Activated naive CD4-positive, alpha-beta T cell (primary cell): ENCODE results near the gene DNAH3.
"Not testable (repeated sequence)": the region's sequence is repeated elsewhere in the genome, so short reads cannot be mapped to it uniquely, and the experiment has no call there.

ENCODE experiments used
- DNase-seq, 4 experiments: peaks; one replicate each; lab custom pipeline; 2025; lab: John Stamatoyannopoulos, UW

The DNAH3 gene

GRCh38 chr16:21070564-21070963 is 80.1 kb downstream of the DNAH3 start:
- DNase-seq = no peak

DNA sequence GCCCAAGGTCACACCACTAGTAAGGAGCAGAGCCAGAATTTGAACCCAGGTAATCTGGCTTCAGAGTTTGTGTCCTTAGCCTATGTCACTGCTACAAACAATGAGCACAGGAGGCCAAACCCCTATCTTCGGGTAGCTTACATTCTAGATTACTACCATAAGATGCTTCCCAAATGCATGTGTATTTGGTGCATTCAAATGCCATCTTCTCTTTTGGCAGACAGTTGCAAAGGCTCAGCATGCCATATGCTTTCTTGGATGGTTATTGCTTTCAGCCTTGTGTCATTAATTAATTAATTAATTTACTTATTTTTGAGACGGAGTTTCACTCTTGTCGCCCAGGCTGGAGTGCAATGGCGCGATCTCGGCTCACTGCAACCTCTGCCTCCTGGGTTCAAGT is 80.7 kb downstream of the DNAH3 start:
- DNase-seq = no peak

GRCh38 chr16:21064203-21064602 is 86.4 kb downstream of the DNAH3 start:
- DNase-seq = no peak

- not testable (repeated sequence) for DNase-seq
Measured at GRCh38 chr16:21063314-21063713, 87.3 kb downstream of the DNAH3 start.

DNA sequence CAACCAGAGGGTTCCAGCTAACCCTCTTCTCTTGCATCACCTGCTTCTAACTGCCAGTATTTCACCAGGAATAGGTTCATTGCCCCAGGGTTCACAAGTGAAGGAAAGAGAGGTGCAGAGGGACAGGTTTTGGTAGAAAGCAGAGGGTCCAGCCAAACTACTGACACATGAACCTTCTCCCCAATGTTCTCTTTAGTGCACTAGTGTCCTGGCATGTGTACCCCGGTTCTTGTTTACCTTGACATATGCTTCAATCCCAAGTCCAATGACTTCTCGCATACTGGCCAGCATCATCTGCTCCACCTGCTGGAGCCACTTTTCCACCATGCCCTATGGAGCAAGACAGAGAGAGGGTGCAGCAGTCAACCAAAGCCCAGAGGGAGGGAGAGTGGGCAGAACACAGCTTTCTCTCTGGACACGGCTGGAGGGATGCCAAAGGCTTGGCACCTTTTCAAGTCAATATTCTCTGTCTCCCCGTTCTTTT is 90.6 kb downstream of the DNAH3 start:
- DNase-seq = no peak

DNA sequence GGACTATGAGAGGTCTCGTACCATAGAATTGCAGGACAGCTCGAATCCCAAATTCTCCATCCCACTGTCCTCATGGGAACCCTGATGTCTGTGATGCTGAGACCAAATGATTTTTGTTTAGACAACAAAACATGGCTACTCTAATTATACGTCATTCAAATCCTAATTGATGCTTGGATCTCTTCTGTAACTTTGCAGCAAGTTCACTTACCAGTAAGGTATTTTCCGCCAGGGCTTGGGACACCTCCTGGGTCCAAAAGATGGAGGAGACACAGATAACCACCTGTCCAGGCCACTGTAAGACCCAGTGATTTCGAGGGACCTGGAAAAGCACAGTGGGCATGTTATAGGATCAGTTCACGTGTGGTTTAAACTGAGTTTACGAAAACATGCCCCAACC is 92.8 kb downstream of the DNAH3 start:
- no peak for DNase-seq

- no peak for DNase-seq
Measured at GRCh38 chr16:21056396-21056795, 94.2 kb downstream of the DNAH3 start.

DNA sequence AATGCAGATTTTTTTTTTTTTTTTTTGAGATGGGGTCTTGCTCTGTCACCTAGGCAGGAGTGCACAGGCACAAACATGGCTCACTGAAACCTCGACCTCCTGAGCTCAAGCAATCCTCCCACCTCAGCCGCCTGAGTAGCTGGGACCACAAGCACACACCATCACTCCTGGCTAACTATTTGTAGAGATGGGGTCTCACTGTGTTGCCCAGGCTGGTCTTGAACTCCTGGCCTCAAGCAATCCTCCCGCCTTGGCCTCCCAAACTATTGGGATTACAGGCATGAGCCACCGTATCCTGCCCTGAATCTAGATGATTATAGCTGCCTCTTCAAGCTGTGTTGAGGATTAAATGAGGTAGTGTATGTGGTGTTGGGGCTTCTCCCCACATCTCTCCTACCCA is 94.9 kb downstream of the DNAH3 start:
- not testable (repeated sequence) for DNase-seq

DNA sequence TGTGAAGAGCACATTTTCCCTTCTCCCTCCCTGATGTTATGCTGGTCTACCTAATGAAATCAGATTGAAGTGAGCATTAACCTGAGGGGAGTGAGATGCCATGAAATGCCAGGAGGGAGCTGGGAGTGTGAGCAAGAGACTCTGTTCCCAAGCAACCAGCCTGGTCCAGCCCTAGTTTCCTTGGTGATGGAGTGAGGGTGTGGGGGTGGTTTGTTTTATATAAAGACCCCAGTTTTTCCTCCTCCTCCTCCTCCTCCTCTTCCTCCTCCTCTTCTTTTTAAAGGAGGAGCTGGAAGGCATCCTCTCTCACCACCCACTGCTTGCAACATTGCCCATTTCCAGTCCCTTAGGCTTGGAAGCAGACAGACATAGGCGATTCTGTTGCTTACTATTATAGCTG is 97.1 kb downstream of the DNAH3 start:
- no peak for DNase-seq

DNA sequence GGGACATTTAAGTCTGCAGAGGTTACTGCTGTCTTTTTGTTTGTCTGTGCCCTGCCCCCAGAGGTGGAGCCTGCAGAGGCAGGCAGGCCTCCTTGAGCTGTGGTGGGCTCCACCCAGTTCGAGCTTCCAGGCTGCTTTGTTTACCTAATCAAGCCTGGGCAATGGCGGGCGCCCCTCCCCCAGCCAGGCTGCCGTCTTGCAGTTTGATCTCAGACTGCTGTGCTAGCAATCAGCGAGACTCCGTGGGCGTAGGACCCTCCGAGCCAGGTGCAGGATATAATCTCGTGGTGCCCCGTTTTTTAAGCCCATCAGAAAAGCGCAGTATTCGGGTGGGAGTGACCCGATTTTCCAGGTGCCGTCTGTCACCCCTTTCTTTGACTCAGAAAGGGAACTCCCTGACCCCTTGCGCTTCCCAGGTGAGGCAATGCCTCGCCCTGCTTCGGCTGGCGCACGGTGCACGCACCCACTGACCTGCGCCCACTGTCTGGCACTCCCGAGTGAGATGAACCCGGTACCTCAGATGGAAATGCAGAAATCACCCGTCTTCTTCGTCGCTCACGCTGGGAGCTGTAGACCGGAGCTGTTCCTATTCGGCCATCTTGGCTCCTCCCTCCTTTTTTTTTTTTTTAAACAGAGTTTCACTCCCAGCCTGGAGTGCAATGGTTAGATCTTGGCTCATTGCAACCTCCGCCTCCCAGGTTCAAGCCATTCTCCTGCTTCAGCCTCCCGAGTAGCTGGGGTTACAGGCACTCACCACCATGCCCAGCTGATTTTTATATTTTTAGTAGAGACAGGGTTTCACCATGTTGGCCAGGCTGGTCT is 102.3 kb downstream of the DNAH3 start:
- DNase-seq = not testable (repeated sequence)

GRCh38 chr16:21038197-21038596 is 112.4 kb downstream of the DNAH3 start:
- DNase-seq = no peak

DNA sequence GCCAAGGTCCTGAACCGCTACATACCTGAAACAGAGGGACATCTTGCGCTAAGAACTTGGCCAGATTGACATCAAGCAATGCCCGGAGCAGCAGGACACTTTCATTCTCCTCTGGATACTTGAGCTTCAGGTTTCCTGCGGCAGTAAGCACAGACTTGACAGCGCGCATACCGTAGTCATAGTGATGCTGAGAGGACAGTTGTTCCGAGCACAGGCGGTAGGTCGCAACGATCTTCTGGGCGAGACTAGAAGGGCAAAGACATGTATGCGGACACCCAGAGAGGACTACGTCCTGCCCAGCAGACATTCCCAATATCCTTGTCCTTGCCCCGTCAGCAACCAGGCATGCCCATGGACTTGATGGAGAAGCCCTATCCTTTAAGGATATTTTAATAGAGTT is 112.9 kb downstream of the DNAH3 start:
- no peak for DNase-seq

GRCh38 chr16:21037168-21037567 is 113.5 kb downstream of the DNAH3 start:
- no peak for DNase-seq

- DNase-seq = no peak
Measured at GRCh38 chr16:21036471-21036870, 114.2 kb downstream of the DNAH3 start.

DNA sequence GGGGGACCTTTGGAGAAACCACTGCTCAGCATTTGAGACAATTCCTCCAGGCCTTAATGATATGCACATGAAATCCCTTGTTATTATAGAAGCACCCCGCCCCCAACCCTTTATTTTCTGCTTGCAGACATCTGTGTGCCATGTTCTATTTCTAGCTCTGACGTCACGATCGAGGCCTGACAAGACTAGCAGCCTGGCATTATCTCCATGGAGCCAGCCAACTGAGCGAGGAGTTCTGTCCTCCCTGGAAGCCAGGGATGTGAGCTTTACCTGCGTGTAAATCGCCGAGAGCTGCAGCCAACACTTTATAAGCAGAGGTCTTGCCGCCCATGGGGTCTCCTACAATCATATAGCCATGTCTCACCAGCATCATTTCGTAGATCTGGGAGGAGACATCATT is 116.9 kb downstream of the DNAH3 start:
- DNase-seq = no peak

DNA sequence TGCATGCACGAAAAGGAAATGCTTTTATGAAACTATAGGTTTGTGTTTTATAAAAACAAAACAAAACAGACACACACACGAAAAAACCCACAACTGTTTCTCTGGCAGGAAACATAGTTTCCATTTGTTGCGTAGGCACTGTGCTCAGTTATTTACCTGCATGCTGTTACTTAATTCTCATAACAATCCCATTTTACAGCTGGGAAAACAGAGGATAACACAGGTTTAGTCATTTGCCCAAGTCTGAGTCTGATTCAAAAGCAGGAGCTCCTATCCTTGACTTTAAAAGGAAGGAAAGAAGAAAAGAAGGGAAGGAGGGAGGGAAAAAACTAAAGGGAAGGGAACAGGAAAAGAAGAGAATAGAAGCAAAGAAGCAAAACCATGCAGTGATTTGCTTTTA is 117.4 kb downstream of the DNAH3 start:
- DNase-seq = no peak

DNA sequence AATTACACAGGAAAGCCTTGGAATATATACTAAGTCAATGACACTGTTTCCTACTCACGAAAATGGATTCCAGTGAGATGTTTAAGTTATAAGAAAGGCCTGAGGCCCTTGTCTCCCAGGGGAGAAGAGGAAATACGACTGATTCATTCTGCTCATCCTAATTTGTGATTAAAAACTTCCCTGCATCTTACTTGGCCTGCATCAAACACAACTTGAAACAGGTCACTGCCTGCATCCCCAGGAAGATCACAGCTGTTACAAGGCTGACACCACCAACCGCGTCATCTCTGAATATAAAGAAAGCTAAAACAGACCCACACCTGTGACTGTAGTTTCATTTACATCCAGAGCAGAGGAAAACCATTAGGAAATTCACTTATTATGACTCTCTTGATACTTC is 121.9 kb downstream of the DNAH3 start:
- no peak for DNase-seq

DNA sequence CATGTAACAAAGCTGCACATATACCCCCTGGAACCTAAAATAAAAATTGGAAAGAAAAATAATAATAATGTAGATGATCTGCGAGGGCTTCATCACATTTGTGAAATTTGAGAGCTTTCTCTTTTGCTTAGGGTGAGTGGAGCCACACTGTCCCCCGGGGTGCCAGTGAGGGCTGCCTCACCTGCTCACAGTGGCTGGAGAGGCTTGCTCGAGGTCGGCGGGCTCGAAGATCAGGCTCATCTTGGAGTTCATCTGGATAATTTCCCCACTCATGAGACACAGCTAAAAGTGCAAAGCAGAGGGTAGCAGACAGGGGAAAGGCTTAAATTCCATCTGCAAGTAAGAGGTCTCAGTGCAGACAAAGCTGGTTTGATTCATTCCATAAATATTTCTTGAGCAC is 123.8 kb downstream of the DNAH3 start:
- no peak for DNase-seq

DNA sequence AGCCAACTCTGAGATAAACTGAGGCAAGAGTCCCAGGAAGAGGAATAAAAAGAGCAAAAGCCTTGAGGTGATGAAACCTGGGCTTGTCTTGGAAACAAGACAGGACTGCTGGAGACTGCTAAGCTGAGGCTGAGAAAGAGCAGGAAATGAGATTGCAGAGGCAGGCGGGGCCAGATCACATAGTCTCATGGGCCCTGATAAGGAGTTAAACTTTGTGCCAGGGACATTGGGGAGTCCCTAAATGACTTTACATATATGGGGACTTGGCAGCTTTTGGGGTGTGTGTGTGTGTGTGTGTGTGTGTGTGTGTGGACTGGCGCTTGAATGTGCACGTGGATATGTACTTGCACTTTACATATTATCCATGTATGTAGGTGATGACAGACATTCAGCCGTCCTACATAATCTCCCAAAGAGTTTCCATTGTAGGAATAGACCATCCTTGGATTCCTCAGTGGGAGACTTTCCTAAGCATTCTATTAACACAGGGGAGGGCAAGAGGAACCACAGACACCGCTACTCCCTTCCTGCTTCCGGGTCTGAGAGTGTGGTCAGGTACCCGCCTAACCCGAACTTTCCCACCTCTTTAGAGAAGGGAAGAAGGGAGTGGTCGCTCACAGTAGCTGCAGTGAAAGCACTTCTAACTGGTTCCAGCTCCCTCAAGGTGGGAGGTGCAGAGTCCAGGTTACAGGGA is 127.0 kb downstream of the DNAH3 start:
- no peak for DNase-seq

DNA sequence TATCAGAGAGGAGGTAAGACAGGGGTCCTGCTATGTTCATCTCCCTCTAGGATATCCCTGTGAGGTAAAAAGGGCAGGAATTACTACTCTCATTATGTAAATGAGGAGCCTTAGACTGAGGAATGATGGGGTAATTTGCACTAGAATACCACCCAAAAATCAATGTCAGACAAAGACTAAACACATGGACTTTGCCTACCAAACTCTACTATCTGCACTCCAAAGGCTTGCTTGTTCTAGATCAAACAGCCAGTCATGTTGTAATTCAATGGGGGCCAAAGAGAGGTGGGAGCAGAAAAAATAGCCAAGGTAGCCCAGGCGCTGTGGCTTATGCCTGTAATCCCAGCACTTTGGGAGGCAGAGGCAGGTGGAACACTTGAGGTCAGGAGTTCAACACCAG is 129.3 kb downstream of the DNAH3 start:
- no peak for DNase-seq

DNA sequence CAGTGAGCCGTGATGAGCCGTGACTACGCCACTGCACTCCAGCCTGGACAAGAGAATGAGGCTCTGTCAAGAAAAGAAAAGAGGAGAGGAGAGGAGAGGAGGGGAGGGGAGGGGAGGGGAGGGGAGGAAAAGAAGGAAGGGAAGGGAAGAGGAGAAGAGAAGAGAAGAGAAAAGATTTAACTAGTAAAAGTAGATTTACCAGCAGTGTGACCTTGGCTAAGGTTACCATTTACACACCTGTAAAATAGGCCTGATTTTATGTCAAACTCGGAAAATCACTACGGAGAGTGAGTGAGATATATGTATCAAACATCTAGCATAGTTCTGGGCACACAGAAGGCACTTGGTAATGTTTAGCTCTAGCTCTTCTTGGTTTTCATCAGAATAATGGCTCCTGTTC is 140.8 kb downstream of the DNAH3 start:
- no peak for DNase-seq

DNA sequence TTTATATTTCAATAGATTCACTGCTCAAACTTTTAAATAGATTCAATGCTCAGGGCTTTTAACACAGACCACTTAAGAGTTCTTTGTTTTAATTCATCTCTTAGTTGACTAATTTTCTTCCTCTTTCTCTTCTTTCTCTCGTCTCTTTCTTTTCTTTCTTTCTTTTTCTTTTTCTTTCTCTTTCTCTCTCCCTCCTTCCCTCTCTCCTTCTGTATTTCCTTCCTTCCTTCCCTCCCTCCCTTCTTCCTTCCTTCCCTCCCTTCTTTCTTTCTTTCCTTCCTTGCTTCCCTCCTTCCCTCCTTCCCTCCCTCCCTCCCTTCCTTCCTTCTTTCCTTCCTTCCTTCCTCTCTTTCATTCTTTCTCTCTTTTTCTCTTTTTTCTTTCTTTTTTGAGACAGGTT is 145.6 kb downstream of the DNAH3 start:
- no peak for DNase-seq

DNA sequence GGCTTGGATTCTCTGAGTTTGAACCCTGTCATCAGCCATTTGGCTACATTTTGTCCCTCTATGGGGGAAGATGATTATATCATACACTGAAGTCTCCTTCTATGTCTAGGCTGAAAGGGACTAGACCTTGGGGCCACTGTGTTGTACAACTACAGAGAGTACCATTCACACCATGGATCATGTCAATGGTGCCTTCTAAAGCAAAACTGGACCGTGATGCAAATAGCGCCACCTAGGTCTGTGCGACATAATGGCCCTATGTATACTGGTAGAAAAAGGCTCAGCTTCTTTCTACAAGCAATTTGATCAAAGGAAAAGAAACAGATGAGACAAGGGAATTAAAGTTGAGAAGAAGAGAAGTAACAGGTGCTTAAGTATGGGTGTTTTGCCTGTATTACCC is 149.4 kb downstream of the DNAH3 start:
- no peak for DNase-seq

DNA sequence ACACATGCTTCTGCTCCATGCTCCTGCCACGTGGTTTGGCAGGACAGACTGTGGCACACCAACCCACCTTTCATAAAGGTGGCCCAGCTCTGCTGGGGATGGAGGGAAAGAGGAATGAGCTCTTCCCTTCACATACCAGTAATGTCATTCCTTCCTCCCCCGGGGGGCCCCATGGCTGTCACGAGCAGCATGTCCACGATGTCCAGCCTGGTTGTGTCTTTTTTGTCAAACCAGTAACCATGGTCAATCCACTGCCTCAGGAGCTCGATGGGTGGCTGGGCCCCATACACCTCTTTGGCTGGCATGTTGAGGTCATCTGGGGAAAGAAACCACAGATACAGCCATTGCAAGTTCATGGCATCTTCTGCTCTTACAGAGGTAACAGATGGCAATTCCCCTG is 153.5 kb downstream of the DNAH3 start:
- no peak for DNase-seq
